Esophagus muscularis mucosa (tissue), 4 donors: ENCODE results near the gene LRRC71. TPM values are rescaled to one million over a fixed set of nuclear protein-coding genes. Genes with fewer than 3 reads are reported as not detected.

ENCODE experiments used
- DNase-seq: peaks from one replicate; pipeline ENCODE4 v3.0.0-alpha.2; 2017; ENCODE audit errors: extremely low spot score
- H3K27ac ChIP-seq, 4 donors: fragments of 200-600 bp; sonication (generic); replicated peaks in 1 of 4; 1 replicate in 3 of 4; 2 replicates in 1 of 4; pipeline ENCODE4 v1.5.1; 2016 to 2019; ENCODE audit warnings: mild to moderate bottlenecking in 1 of 4
- H3K27me3 ChIP-seq, 4 donors: fragments of 200-600 bp; sonication (generic); one replicate each; pipeline versions ENCODE4 v1.5.1 to v1.6.0; 2016 to 2019
- H3K36me3 ChIP-seq, 4 donors: fragments of 200-600 bp; sonication (generic); one replicate each; pipeline ENCODE4 v1.5.1; 2016 to 2019
- H3K4me1 ChIP-seq, 4 donors: fragments of 200-600 bp; sonication (generic); one replicate each; pipeline ENCODE4 v1.5.1; 2016 to 2019
- H3K4me3 ChIP-seq, 4 donors: fragments of 200-600 bp; sonication (generic); 1 replicate in 2 of 4; 2 replicates in 2 of 4; pipeline ENCODE4 v1.5.1; 2016 to 2019; ENCODE audit warnings: mild to moderate bottlenecking in 4 of 4, moderate library complexity in 1 of 4
- H3K9me3 ChIP-seq, 4 donors: fragments of 200-600 bp; sonication (generic); 1 replicate in 3 of 4; 2 replicates in 1 of 4; pipeline ENCODE4 v1.5.1; 2016 to 2019
- CTCF ChIP-seq, 3 experiments: fragments of 200-600 bp in 2 of 3; fragments of 450-650 bp in 1 of 3; sonication (generic) in 2 of 3; IDR thresholded peaks; one replicate each; pipeline ENCODE4 v1.5.1; 2017 to 2019; ENCODE audit warnings: antibody characterized with exemption in 3 of 3, mild to moderate bottlenecking in 2 of 3, moderate library complexity in 1 of 3
- EP300 ChIP-seq: sonication (generic); formaldehyde crosslinking; IDR thresholded peaks from one replicate; pipeline ENCODE4 v1.6.1; 2017; ENCODE audit warnings: antibody characterized with exemption
- POLR2A ChIP-seq: fragments of 450-650 bp; IDR thresholded peaks from one replicate; pipeline ENCODE4 v1.6.1; 2017; ENCODE audit warnings: antibody characterized with exemption, moderate library complexity, mild to moderate bottlenecking, low read depth
- POLR2AphosphoS5 ChIP-seq, 2 donors: sonication (generic); formaldehyde crosslinking; IDR thresholded peaks; one replicate each; pipeline ENCODE4 v1.6.1; 2017; ENCODE audit warnings: antibody characterized with exemption in 2 of 2
- WGBS: methylation state at CpG from one replicate; pipeline ENCODE4 v1.1.5; 2018; 5-methylcytosine and 5-hydroxymethylcytosine counted together
- intact Hi-C: fragments of 100-400 bp; cut with DNase I; formaldehyde crosslinking; loops from one replicate; pipeline ENCODE4 v1.15.1; 2023
- total RNA-seq, 4 donors: library from RNA; depleted of rRNA; stranded (reverse); fragments of >200 nt; gene quantifications; one replicate each; pipeline versions ENCODE4 v1.1.0 to v1.2.1, GENCODE V29; 2016

The LRRC71 gene
- total RNA-seq, 4 donors from 2014 or later = not detected

GRCh38 chr1:156912310-156912709 is 8.1 kb upstream of the LRRC71 start:
- no peak for DNase-seq
- WGBS = 86% methylated on average over 2 of the region's 2 CpGs
- peaks cover 4 to 93% (median 30%) of the 10 kb centered on the region in 4 donors for H3K36me3 ChIP-seq
- H3K4me1 ChIP-seq = peaks cover 3 to 21% (median 15%) of the 10 kb centered on the region in 4 donors
- peaks cover 0 to 51% (median 0%) of the 10 kb centered on the region in 4 donors for H3K27me3 ChIP-seq
- no peak overlapping the region for H3K27ac ChIP-seq
- TF ChIP-seq CTCF (IDR thresholded peaks at IDR 0.05) (no peak), POLR2A (no peak), EP300 (no peak), POLR2AphosphoS5 (IDR thresholded peaks at IDR 0.05) (no peak)
- intact Hi-C loops = no loop called here
- no peaks in the 10 kb centered on the region for H3K9me3 ChIP-seq
- H3K4me3 ChIP-seq = no peak overlapping the region

GRCh38 chr1:156912861-156913808 is 7.3 kb upstream of the LRRC71 start:
- peaks cover 3 to 15% (median 11%) of the 10 kb centered on the region in 4 donors for H3K4me1 ChIP-seq
- peaks cover 0 to 3% (median 2%) of the 10 kb centered on the region in 4 donors for H3K9me3 ChIP-seq
- DNase-seq = no peak
- WGBS = 70% methylated on average over 17 of the region's 24 CpGs
- TF ChIP-seq POLR2A = no peak
- TF ChIP-seq POLR2AphosphoS5 (IDR thresholded peaks at IDR 0.05) = no peak
- TF ChIP-seq EP300 = no peak
- no peak for TF ChIP-seq CTCF (IDR thresholded peaks at IDR 0.05)
- no peak overlapping the region for H3K4me3 ChIP-seq
- no peak overlapping the region for H3K27ac ChIP-seq
- H3K36me3 ChIP-seq = peaks cover 4 to 89% (median 26%) of the 10 kb centered on the region in 4 donors
- peaks cover 0 to 49% (median 0%) of the 10 kb centered on the region in 4 donors for H3K27me3 ChIP-seq
- intact Hi-C loops = no loop called here

- Histone ChIP-seq H3K9me3 (peaks cover 0 to 7% (median 5%) of the 10 kb centered on the region in 4 donors), H3K4me3 (no peak overlapping the region), H3K27me3 (peaks cover 0 to 50% (median 0%) of the 10 kb centered on the region in 4 donors), H3K27ac (no peak overlapping the region), H3K36me3 (peaks cover 4 to 81% (median 22%) of the 10 kb centered on the region in 4 donors), H3K4me1 (peaks cover 0 to 10% (median 5%) of the 10 kb centered on the region in 4 donors)
- TF ChIP-seq CTCF (IDR thresholded peaks at IDR 0.05) (no peak), POLR2AphosphoS5 (IDR thresholded peaks at IDR 0.05) (no peak), EP300 (no peak), POLR2A (no peak)
- intact Hi-C loops = no loop called here
- WGBS = 87% methylated on average over 13 of the region's 13 CpGs
- no peak for DNase-seq
These were observed 6.5 kb upstream of the LRRC71 start for GRCh38 chr1:156913809-156914387.

GRCh38 chr1:156914440-156914856 is 6.0 kb upstream of the LRRC71 start:
- Histone ChIP-seq H3K36me3 (peaks cover 4 to 76% (median 22%) of the 10 kb centered on the region in 4 donors), H3K27ac (no peak overlapping the region), H3K4me1 (peaks cover 0 to 10% (median 5%) of the 10 kb centered on the region in 4 donors), H3K4me3 (no peak overlapping the region), H3K27me3 (peaks cover 0 to 55% (median 0%) of the 10 kb centered on the region in 4 donors), H3K9me3 (peaks cover 0 to 7% (median 5%) of the 10 kb centered on the region in 4 donors)
- TF ChIP-seq POLR2AphosphoS5 (IDR thresholded peaks at IDR 0.05) = no peak
- no peak for TF ChIP-seq EP300
- no peak for TF ChIP-seq CTCF (IDR thresholded peaks at IDR 0.05)
- no peak for TF ChIP-seq POLR2A
- WGBS = 95% methylated on average over 9 of the region's 9 CpGs
- DNase-seq = no peak
- intact Hi-C loops = no loop called here
